CD4-positive, alpha-beta T cell treated with Interleukin-2 at 100 ng/mL for 4 hours (primary cell): ENCODE measurements around the gene WFDC10B.
"Not testable (repeated sequence)": the region's sequence is repeated elsewhere in the genome, so short reads cannot be mapped to it uniquely, and the experiment has no call there.

Experiments
- DNase-seq: peaks from one replicate; pipeline ENCODE4 v3.0.0-alpha.2; 2020; ENCODE audit warnings: low spot score

The WFDC10B gene

DNA sequence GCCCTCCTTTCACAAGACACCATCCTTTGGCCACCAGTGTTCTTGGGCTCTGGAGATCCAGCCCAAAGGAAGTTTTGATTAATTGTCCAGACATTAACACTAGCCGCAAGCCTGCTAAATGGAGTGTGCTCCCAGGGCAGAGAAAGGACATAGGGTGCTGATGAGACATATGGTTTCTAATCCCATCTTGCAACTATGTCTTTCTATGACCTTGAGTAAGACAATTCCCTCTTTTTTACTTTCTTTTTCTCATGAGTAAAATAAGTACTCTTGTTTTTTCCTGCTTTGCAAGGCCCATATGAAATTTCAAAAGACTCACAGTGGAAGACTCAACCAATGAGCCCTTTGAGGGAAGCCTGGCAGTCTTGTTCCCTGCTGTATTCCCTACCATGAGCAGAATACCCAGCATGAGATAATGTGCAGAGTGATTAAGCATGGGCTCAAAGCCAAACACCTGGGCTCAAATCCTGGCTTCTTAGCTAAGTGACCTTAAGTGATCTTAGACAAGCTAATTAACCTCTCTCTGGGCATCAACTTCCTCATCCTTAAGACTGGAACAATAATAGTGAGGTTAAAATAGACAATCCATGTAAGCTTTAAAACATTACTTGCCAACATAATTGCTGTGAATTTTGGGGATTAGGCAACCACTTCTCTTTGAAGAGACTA lies at the start of gene WFDC10B:
Gene WFDC10B, minus strand, starts transcription at position 51 of the 669 bp plus-strand sequence. CDS start 19,027 bp downstream, outside the sequence.
- no peak for DNase-seq

DNA sequence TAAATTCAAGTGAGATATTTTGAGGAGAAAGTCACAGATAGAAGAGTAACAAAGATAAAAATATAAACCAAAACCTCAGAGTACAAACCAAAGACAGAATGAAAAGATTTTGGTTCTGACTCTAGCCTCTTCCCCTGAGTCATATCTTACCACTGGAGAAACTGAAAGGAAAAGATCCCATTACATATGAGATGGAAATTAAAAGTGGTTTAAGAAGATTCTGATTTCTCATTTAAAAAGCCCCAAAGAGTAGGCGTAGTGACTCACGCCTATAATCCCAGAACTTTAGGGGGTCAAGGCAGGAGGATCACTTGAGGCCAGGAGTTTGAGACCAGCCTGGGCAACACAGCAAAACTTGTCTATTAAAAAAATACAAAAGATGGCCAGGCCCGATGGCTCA lies 47.9 kb upstream of the WFDC10B start:
- DNase-seq = no peak

DNA sequence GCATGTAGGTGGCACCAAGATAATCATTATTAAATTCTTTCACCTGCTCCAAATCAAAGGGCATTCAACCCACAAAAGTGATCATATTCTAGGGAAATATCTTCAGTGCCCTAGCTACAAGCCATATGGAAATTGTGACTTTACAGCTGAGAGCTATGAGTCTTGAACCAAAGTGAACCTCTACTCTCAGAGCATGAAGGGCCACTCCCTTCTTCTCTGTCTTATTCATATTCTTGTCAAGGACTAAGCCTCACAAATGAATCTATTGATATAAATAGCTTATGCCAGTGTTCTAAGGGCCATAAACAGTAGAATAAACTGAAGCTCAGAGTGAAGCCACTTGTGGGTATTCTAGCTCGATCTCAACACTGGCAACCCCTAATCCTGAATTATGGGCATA lies 46.9 kb upstream of the WFDC10B start:
- DNase-seq = no peak

GRCh38 chr20:45745015-45745414 lies 40.2 kb upstream of the WFDC10B start:
- no peak for DNase-seq

DNA sequence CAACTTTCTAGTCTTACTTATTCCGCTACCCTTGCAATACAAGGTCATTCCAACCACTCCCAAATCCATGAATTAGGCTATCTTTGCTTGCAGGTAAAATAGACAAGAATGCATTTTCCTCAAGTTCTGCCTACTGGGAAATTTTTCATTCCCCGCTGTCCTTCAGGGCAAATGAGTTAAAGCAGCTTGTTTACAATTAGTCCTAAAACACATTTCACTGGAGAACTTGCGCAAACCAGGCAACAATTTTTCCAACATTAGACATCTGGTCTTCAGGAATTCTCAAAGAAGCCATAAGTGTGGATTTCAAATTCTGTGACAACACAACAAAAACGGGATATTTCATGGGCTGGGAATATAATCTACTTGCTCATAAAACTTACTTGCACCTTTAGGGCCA lies 37.8 kb upstream of the WFDC10B start:
- DNase-seq = no peak

DNA sequence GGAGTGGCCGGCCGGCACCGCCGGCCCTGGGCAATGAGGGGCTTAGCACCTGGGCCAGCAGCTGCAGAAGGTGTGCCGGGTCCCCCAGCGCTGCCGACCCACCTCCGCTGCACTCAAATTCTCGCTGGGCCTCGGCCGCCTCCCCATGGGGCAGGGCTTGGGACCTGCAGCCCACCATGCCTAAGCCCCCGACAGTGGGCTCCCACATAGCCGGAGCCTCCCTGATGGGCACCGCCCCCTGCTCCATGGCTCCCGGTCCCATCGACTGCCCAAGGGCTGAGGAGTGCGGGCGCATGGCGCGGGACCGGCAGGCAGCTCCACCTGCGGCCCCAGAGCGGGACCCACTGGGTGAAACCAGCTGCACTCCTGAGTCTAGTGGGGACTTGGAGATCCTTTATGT lies 31.2 kb upstream of the WFDC10B start:
- no peak for DNase-seq

- no peak for DNase-seq
Observed at GRCh38 chr20:45735552-45735951, 30.7 kb upstream of the WFDC10B start.

GRCh38 chr20:45732199-45732598 lies 27.4 kb upstream of the WFDC10B start:
- DNase-seq = no peak

GRCh38 chr20:45727044-45727443 lies 22.2 kb upstream of the WFDC10B start:
- DNase-seq = no peak

GRCh38 chr20:45725134-45725533 lies 20.3 kb upstream of the WFDC10B start:
- DNase-seq = no peak

- DNase-seq = no peak
Observed at GRCh38 chr20:45722047-45722446, 17.2 kb upstream of the WFDC10B start, which contains the start of gene SPINT4. SPINT4 (plus strand) TSS chr20:45722347; CDS start chr20:45722368, 21 bp downstream.

DNA sequence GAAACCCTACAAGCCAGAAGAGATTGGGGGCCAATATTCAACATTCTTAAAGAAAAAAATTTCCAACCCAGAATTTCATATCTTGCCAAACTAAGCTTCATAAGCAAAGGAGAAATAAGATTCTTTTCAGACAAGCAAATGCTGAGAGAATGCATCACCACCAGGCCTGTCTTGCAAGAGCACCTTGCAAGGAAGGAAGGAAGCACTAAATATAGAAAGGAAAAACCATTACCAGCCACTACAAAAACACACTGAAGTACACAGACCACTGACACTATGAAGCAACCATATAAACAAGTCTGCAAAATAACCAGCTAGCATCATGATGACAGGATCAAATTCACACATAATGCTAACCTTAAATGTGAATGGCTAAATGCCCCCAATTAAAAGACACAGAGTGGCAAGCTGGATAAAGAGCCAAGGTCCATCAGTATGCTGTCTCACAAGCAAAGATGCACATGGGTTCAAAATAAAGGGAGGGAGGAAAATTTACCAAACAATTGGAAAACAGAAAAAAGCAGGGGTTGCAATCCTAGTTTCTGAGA lies 11.4 kb upstream of the WFDC10B start:
- DNase-seq = not testable (repeated sequence)

- no peak for DNase-seq
Observed at GRCh38 chr20:45701873-45702272, 2.9 kb downstream of the WFDC10B start, which contains the start of gene WFDC13. WFDC13 (plus strand) TSS chr20:45702038; CDS start chr20:45702124, 86 bp downstream.

- no peak for DNase-seq
Observed at GRCh38 chr20:45701104-45701503, 3.7 kb downstream of the WFDC10B start.

- DNase-seq = no peak
Observed at GRCh38 chr20:45695496-45695895, 9.3 kb downstream of the WFDC10B start.

DNA sequence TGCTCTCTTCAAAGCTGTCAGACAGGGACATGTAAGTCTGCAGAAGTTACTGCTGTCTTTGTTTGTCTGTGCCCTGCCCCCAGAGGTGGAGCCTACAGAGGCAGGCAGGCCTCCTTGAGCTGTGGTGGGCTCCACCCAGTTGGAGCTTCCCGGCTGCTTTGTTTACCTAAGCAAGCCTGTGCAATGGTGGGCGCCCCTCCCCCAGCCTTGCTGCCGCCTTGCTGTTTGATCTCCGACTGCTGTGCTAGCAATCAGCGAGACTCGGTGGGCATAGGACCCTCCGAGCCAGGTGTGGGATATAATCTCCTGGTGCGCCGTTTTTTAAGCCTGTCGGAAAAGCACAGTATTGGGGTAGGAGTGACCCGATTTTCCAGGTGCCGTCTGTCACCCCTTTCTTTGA lies 11.5 kb downstream of the WFDC10B start:
- not testable (repeated sequence) for DNase-seq

DNA sequence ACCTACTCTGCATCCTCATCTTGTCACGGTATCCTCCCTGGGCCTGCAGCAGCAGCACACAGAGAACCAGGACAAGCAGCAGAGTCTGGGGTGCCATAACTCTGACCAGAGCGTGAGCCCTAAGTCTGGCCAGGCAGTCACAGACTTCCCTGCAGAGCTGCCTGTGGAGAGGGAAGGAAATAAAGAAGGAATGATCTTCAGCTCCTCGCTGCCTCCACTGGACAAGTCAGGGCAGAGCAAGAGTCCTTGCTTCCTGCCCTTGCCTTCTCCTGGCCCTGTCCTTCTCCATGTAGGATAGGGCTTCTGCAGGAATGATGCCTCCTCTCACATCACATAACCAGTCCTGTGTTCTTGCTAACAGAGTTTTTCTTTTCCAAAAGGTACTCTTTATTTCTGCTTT lies 18.9 kb downstream of the WFDC10B start:
- no peak for DNase-seq

DNA sequence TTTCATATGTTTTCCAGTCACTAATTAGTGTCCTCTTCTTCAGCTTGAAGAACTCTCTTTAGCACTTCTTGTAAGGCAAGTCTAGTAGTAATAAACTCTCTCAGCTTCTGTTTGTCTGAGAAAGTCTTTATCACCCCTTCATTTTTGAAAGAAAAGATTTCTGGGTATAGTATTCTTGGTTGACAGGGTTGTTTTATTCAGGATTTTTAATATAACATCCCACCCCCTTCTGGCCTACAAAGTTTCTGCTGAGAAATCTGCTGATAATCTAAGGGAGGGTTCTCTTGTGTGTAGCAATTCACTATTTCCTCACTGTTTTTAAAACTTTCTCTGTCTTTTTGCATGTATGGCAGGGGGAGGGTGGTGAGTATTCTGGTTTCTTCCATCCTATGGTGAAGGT lies 25.2 kb downstream of the WFDC10B start:
- no peak for DNase-seq

GRCh38 chr20:45672765-45673164 lies 32.1 kb downstream of the WFDC10B start:
- no peak for DNase-seq

GRCh38 chr20:45670139-45670538 lies 34.7 kb downstream of the WFDC10B start, which contains the start of gene WFDC11:
WFDC11 (minus strand) TSS chr20:45670239; CDS start chr20:45650600, 19,639 bp downstream.
- DNase-seq = no peak

GRCh38 chr20:45657038-45657437 lies 47.8 kb downstream of the WFDC10B start:
- not testable (repeated sequence) for DNase-seq

- DNase-seq = not testable (repeated sequence)
Observed at GRCh38 chr20:45651726-45652125, 53.1 kb downstream of the WFDC10B start.

DNA sequence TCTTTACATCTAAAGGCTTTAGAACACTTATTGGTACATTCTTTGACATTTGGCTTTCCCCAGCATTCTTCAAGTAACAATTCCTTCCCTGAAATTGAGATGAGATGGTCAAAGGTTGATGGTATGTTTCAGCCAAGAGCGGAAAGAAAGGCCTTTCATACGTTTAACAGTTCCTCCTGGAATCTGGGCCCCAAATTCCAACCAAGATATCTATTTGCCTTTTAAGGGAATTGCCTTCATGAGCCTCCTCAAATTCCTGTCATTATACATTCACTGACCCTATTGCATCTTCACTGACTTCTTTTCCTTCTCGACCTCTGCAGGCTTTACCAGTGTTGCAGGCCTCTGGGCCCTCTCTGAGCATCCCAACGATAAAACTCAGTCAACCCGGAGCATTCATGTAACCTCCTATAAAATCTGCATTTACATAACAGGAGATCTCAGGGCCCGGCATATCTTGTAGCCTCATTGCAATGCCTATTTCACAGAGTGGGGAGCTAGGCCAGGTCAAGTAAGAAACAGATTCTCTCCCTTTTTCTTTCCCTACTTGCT lies 55.4 kb downstream of the WFDC10B start:
- no peak for DNase-seq
